Stomach (tissue), 4 donors: ENCODE measurements around the gene CCDC66.

Source experiments
- EP300 ChIP-seq: sonication (generic); formaldehyde crosslinking; IDR thresholded peaks from one replicate; pipeline ENCODE4 v1.6.1; 2017; ENCODE audit warnings: antibody characterized with exemption
- TF ChIP-seq, protein P1 (sequence below), 7 experiments: fragments of 450-650 bp in 4 of 7; fragments of 200-600 bp in 3 of 7; sonication (generic) in 3 of 7; IDR thresholded peaks; one replicate each; pipeline ENCODE4 v1.5.1; 2016 to 2019; ENCODE audit warnings: antibody characterized with exemption in 7 of 7, control low read depth in 2 of 7, mild to moderate bottlenecking in 1 of 7

- TF ChIP-seq, protein P1, sequence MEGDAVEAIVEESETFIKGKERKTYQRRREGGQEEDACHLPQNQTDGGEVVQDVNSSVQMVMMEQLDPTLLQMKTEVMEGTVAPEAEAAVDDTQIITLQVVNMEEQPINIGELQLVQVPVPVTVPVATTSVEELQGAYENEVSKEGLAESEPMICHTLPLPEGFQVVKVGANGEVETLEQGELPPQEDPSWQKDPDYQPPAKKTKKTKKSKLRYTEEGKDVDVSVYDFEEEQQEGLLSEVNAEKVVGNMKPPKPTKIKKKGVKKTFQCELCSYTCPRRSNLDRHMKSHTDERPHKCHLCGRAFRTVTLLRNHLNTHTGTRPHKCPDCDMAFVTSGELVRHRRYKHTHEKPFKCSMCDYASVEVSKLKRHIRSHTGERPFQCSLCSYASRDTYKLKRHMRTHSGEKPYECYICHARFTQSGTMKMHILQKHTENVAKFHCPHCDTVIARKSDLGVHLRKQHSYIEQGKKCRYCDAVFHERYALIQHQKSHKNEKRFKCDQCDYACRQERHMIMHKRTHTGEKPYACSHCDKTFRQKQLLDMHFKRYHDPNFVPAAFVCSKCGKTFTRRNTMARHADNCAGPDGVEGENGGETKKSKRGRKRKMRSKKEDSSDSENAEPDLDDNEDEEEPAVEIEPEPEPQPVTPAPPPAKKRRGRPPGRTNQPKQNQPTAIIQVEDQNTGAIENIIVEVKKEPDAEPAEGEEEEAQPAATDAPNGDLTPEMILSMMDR (IDR thresholded peaks at IDR 0.05): peak in 2 of 7 experiments; percentile 0 to 4
- no peak for TF ChIP-seq EP300
These were observed 826 bp downstream of the CCDC66 start for GRCh38 chr3:56557831-56558170.
